Vagina (tissue), 2 donors: ENCODE measurements around the gene ETS2. TPM values are rescaled to one million over a fixed set of nuclear protein-coding genes. Genes with fewer than 3 reads are reported as not detected.
A peak's percentile ranks its signal among the peaks of the same experiment; 100 is the strongest.

Experiments
- DNase-seq, 2 donors: peaks; one replicate each; pipeline ENCODE4 v3.0.0-alpha.2; 2017; ENCODE audit errors: extremely low spot score in 2 of 2
- H3K27ac ChIP-seq: fragments of 200-600 bp; sonication (generic); one replicate; pipeline ENCODE4 v1.5.1; 2019
- H3K27me3 ChIP-seq: fragments of 200-600 bp; sonication (generic); one replicate; pipeline ENCODE4 v1.5.1; 2019
- H3K36me3 ChIP-seq, 2 donors: fragments of 200-600 bp; sonication (generic); one replicate each; pipeline ENCODE4 v1.5.1; 2017 to 2019
- H3K4me1 ChIP-seq: fragments of 200-600 bp; sonication (generic); one replicate; pipeline ENCODE4 v1.5.1; 2019
- H3K4me3 ChIP-seq, 2 donors: fragments of 200-600 bp; sonication (generic); 1 replicate in 1 of 2; 2 replicates in 1 of 2; pipeline ENCODE4 v1.5.1; 2016 to 2019
- H3K9me3 ChIP-seq: fragments of 200-600 bp; sonication (generic); one replicate; pipeline ENCODE4 v1.5.1; 2019
- CTCF ChIP-seq, 3 experiments: fragments of 450-650 bp in 2 of 3; fragments of 200-600 bp in 1 of 3; sonication (generic) in 1 of 3; IDR thresholded peaks; one replicate each; pipeline ENCODE4 v1.5.1; 2017 to 2019; ENCODE audit warnings: antibody characterized with exemption in 3 of 3, mild to moderate bottlenecking in 2 of 3, moderate library complexity in 2 of 3
- POLR2A ChIP-seq, 2 donors: fragments of 450-650 bp; IDR thresholded peaks; one replicate each; pipeline ENCODE4 v1.6.1; 2017; ENCODE audit warnings: antibody characterized with exemption in 2 of 2, mild to moderate bottlenecking in 2 of 2, moderate library complexity in 2 of 2
- POLR2AphosphoS5 ChIP-seq, 2 donors: sonication (generic); formaldehyde crosslinking; IDR thresholded peaks; one replicate each; pipeline ENCODE4 v1.9.0; 2017; ENCODE audit warnings: antibody characterized with exemption in 2 of 2, mild to moderate bottlenecking in 2 of 2, low read depth in 1 of 2; ENCODE audit not compliant: insufficient read depth in 1 of 2
- intact Hi-C: fragments of 100-400 bp; cut with DNase I; formaldehyde crosslinking; loops from one replicate; pipeline ENCODE4 v1.15.1; 2023
- total RNA-seq: library from RNA; depleted of rRNA; stranded (reverse); fragments of >200 nt; gene quantifications from one replicate; pipeline ENCODE4 v1.2.3, GENCODE V29; 2016

ETS2 gene
- total RNA-seq, 1 donor from 2014 or later: 134 TPM

GRCh38 chr21:38804030-38804788 lies 1.5 kb upstream of the ETS2 start:
- Histone ChIP-seq H3K27me3 (no peaks in the 10 kb centered on the region), H3K4me3 (peak overlapping the region in 1 of 2 donors; percentile 94), H3K4me1 (peaks cover 23% of the 10 kb centered on the region), H3K9me3 (no peaks in the 10 kb centered on the region), H3K27ac (peak overlapping the region; percentile 96), H3K36me3 (no peaks in the 10 kb centered on the region)
- TF ChIP-seq POLR2AphosphoS5 (IDR thresholded peaks at IDR 0.05; ENCODE audit: insufficient read depth in 1 of 2, low read depth in 1 of 2): no peak
- TF ChIP-seq CTCF (IDR thresholded peaks at IDR 0.05): no peak
- no peak for TF ChIP-seq POLR2A (IDR thresholded peaks at IDR 0.05)
- DNase-seq: no peak
- intact Hi-C loops: loop anchor here (2.0 to 10.0 kb wide), 2 partner anchors 69 to 333 kb away; no protein-coding TSS in a partner anchor

GRCh38 chr21:38804789-38805327 lies 871 bp upstream of the ETS2 start:
- peak overlapping the region; percentile 96 for H3K27ac ChIP-seq
- H3K36me3 ChIP-seq: peaks cover 0 to 6% of the 10 kb centered on the region in 2 donors
- TF ChIP-seq CTCF (IDR thresholded peaks at IDR 0.05): peak in 2 of 3 experiments; percentile 4 to 43
- no peak for TF ChIP-seq POLR2AphosphoS5 (IDR thresholded peaks at IDR 0.05; ENCODE audit: insufficient read depth in 1 of 2, low read depth in 1 of 2)
- no peak for TF ChIP-seq POLR2A (IDR thresholded peaks at IDR 0.05)
- no peaks in the 10 kb centered on the region for H3K27me3 ChIP-seq
- no peak for DNase-seq
- H3K4me3 ChIP-seq: peak overlapping the region; percentile 93 to 94
- H3K9me3 ChIP-seq: no peaks in the 10 kb centered on the region
- H3K4me1 ChIP-seq: peaks cover 30% of the 10 kb centered on the region
- intact Hi-C loops: loop anchor here (2.0 to 10.0 kb wide), 3 partner anchors 70 to 332 kb away; no protein-coding TSS in a partner anchor

- H3K27me3 ChIP-seq: no peaks in the 10 kb centered on the region
- peak overlapping the region; percentile 93 to 94 for H3K4me3 ChIP-seq
- H3K9me3 ChIP-seq: no peaks in the 10 kb centered on the region
- H3K27ac ChIP-seq: peak overlapping the region; percentile 96
- peak in 1 of 2 donors; percentile 56 for TF ChIP-seq POLR2AphosphoS5 (IDR thresholded peaks at IDR 0.05; ENCODE audit: insufficient read depth in 1 of 2, low read depth in 1 of 2)
- TF ChIP-seq POLR2A (IDR thresholded peaks at IDR 0.05): no peak
- no peak for TF ChIP-seq CTCF (IDR thresholded peaks at IDR 0.05)
- intact Hi-C loops: loop anchor here (5.0 to 10.0 kb wide), 2 partner anchors 72 to 106 kb away; no protein-coding TSS in a partner anchor
- peaks cover 0 to 19% of the 10 kb centered on the region in 2 donors for H3K36me3 ChIP-seq
- H3K4me1 ChIP-seq: peaks cover 45% of the 10 kb centered on the region
- DNase-seq: no peak
These were observed 618 bp downstream of the ETS2 start for GRCh38 chr21:38806153-38806941.

- peaks cover 44% of the 10 kb centered on the region for H3K4me1 ChIP-seq
- no peak for DNase-seq
- intact Hi-C loops: loop anchor here (5.0 to 10.0 kb wide), 2 partner anchors 72 to 105 kb away; no protein-coding TSS in a partner anchor
- H3K9me3 ChIP-seq: no peaks in the 10 kb centered on the region
- H3K4me3 ChIP-seq: peak overlapping the region; percentile 93 to 94
- peak overlapping the region; percentile 96 for H3K27ac ChIP-seq
- H3K36me3 ChIP-seq: peaks cover 0 to 25% of the 10 kb centered on the region in 2 donors
- H3K27me3 ChIP-seq: no peaks in the 10 kb centered on the region
- TF ChIP-seq POLR2A (IDR thresholded peaks at IDR 0.05): no peak
- TF ChIP-seq CTCF (IDR thresholded peaks at IDR 0.05): no peak
- TF ChIP-seq POLR2AphosphoS5 (IDR thresholded peaks at IDR 0.05; ENCODE audit: insufficient read depth in 1 of 2, low read depth in 1 of 2): no peak
These were observed 1.2 kb downstream of the ETS2 start for GRCh38 chr21:38806942-38807284.
